ENCODE measurements around the gene NEDD8.

The NEDD8 gene

GRCh38 chr14:24179961-24180796, 52.0 kb downstream of the NEDD8 start:
- DNase-seq (ENCODE audit: low read depth in 2 of 2): no peak

- DNase-seq (ENCODE audit: low read depth in 2 of 2): no peak
Observed at GRCh38 chr14:24179294-24179960, 52.7 kb downstream of the NEDD8 start.

GRCh38 chr14:24178399-24179178, 53.6 kb downstream of the NEDD8 start:
- DNase-seq (ENCODE audit: low read depth in 2 of 2): no peak

- DNase-seq (ENCODE audit: low read depth in 2 of 2): no peak
Observed at GRCh38 chr14:24177891-24178290, 54.3 kb downstream of the NEDD8 start.

GRCh38 chr14:24177041-24177825, 54.9 kb downstream of the NEDD8 start:
- DNase-seq (ENCODE audit: low read depth in 2 of 2): no peak

- DNase-seq (ENCODE audit: low read depth in 2 of 2): no peak
Observed at GRCh38 chr14:24176599-24176998, 55.6 kb downstream of the NEDD8 start.

GRCh38 chr14:24172871-24173281, 59.3 kb downstream of the NEDD8 start:
- no peak for DNase-seq (ENCODE audit: low read depth in 2 of 2)

GRCh38 chr14:24172261-24172860, 59.8 kb downstream of the NEDD8 start:
- DNase-seq (ENCODE audit: low read depth in 2 of 2): no peak

- DNase-seq (ENCODE audit: low read depth in 2 of 2): peak; percentile 41 to 43
Observed at GRCh38 chr14:24171422-24172260, 60.5 kb downstream of the NEDD8 start, which contains the start of gene REC8. TSS of gene REC8 (plus strand) at chr14:24172080. CDS start at chr14:24172553, 473 bp downstream.

GRCh38 chr14:24167469-24168114, 64.6 kb downstream of the NEDD8 start:
- no peak for DNase-seq (ENCODE audit: low read depth in 2 of 2)

Measured in stimulated activated CD8-positive, alpha-beta memory T cell treated with anti-CD3 and anti-CD28 coated beads, Interleukin-15, amount 100 ng/mL, for 4 hours (primary cell).